Measurements from ENCODE around the gene RPS21.

- TF ChIP-seq CTCF (IDR thresholded peaks at IDR 0.05; ENCODE audit: low read depth, low read length, missing input control) (no peak), EGR1 (IDR thresholded peaks at IDR 0.05; ENCODE audit: low read depth in 2 of 2) (no peak), NR2F2 (IDR thresholded peaks at IDR 0.05) (no peak), TAF1 (conservative IDR thresholded peaks at IDR 0.05) (no peak), JUND (IDR thresholded peaks at IDR 0.05) (no peak), RAD21 (IDR thresholded peaks at IDR 0.05) (no peak), GABPA (IDR thresholded peaks at IDR 0.05 in 1 of 2, conservative IDR thresholded peaks at IDR 0.05 in 1 of 2) (no peak), FOXA1 (IDR thresholded peaks at IDR 0.05) (no peak)
Observed at GRCh38 chr20:62355878-62356588, 30.9 kb upstream of the RPS21 start.

Data from liver (tissue), 3 donors.